Measurements from ENCODE around the gene TRIM46.

TRIM46 gene

DNA sequence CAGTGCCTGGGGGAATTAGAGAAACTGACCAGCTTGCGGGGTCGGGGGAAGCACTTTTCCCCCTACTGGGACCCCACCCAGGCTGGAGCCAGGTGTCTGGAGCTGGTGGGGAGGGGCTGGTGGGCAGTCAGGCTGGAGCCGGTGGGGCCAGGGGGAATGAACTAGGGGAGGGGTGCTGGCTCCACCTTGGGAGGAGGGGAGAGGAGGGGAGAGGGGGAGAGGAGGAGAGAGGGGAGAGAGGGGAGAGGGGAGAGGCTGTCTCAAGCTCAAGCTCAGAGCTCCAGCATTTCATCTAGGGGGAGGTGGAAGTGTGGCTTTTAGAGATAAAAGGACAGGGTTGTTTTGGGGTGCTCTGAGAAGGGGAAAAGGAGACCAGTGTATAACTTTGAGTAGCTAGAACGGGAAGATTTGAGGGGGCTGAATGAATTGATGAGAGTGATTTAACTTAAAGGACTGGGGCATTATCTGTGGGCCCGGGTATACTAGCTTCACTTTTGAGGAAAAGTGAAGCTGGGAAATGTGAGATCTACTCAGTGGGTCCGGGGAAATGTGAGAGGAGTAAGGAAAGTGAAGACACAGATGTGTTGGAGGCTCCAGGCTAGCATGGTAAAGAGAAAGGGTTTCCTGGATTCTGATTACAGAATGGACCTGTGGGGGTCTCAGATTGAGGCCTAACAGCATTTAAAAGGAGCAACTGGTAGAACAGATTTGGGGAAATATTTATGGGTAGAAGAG is 43.2 kb upstream of the TRIM46 start:
- H3K27ac ChIP-seq: no peak overlapping the region
- H3K36me3 ChIP-seq: no peaks in the 10 kb centered on the region
- peaks cover 37 to 38% of the 10 kb centered on the region in 2 experiments for H3K4me1 ChIP-seq (ENCODE audit: control insufficient read depth in 1 of 2, insufficient read depth in 1 of 2, low read depth in 1 of 2, low read length in 1 of 2)
- H3K9me3 ChIP-seq: no peaks in the 10 kb centered on the region
- no peak overlapping the region for H3K4me3 ChIP-seq (ENCODE audit: low read depth in 1 of 2, low read length in 1 of 2)
- H3K27me3 ChIP-seq: peaks cover 54% of the 10 kb centered on the region
- TF ChIP-seq, protein P1, sequence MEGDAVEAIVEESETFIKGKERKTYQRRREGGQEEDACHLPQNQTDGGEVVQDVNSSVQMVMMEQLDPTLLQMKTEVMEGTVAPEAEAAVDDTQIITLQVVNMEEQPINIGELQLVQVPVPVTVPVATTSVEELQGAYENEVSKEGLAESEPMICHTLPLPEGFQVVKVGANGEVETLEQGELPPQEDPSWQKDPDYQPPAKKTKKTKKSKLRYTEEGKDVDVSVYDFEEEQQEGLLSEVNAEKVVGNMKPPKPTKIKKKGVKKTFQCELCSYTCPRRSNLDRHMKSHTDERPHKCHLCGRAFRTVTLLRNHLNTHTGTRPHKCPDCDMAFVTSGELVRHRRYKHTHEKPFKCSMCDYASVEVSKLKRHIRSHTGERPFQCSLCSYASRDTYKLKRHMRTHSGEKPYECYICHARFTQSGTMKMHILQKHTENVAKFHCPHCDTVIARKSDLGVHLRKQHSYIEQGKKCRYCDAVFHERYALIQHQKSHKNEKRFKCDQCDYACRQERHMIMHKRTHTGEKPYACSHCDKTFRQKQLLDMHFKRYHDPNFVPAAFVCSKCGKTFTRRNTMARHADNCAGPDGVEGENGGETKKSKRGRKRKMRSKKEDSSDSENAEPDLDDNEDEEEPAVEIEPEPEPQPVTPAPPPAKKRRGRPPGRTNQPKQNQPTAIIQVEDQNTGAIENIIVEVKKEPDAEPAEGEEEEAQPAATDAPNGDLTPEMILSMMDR (IDR thresholded peaks at IDR 0.05): no peak

- H3K27me3 ChIP-seq: peaks cover 45% of the 10 kb centered on the region
- no peak overlapping the region for H3K4me3 ChIP-seq (ENCODE audit: low read depth in 1 of 2, low read length in 1 of 2)
- no peaks in the 10 kb centered on the region for H3K36me3 ChIP-seq
- TF ChIP-seq, protein P1 (IDR thresholded peaks at IDR 0.05): no peak
- H3K4me1 ChIP-seq (ENCODE audit: control insufficient read depth in 1 of 2, insufficient read depth in 1 of 2, low read depth in 1 of 2, low read length in 1 of 2): peaks cover 37 to 38% of the 10 kb centered on the region in 2 experiments
- H3K9me3 ChIP-seq: no peaks in the 10 kb centered on the region
- H3K27ac ChIP-seq: no peak overlapping the region
Measured at GRCh38 chr1:155131285-155131684, 42.4 kb upstream of the TRIM46 start.

GRCh38 chr1:155131856-155132255 is 41.8 kb upstream of the TRIM46 start:
- no peaks in the 10 kb centered on the region for H3K9me3 ChIP-seq
- H3K27me3 ChIP-seq: peaks cover 40% of the 10 kb centered on the region
- TF ChIP-seq, protein P1 (IDR thresholded peaks at IDR 0.05): no peak
- no peak overlapping the region for H3K27ac ChIP-seq
- H3K4me3 ChIP-seq (ENCODE audit: low read depth in 1 of 2, low read length in 1 of 2): no peak overlapping the region
- H3K4me1 ChIP-seq (ENCODE audit: control insufficient read depth in 1 of 2, insufficient read depth in 1 of 2, low read depth in 1 of 2, low read length in 1 of 2): peaks cover 36 to 37% of the 10 kb centered on the region in 2 experiments
- no peaks in the 10 kb centered on the region for H3K36me3 ChIP-seq

- H3K9me3 ChIP-seq: no peaks in the 10 kb centered on the region
- peaks cover 20% of the 10 kb centered on the region for H3K27me3 ChIP-seq
- no peak overlapping the region for H3K4me3 ChIP-seq (ENCODE audit: low read depth in 1 of 2, low read length in 1 of 2)
- peaks cover 22 to 24% of the 10 kb centered on the region in 2 experiments for H3K4me1 ChIP-seq (ENCODE audit: control insufficient read depth in 1 of 2, insufficient read depth in 1 of 2, low read depth in 1 of 2, low read length in 1 of 2)
- no peak overlapping the region for H3K27ac ChIP-seq
- no peaks in the 10 kb centered on the region for H3K36me3 ChIP-seq
- TF ChIP-seq, protein P1 (IDR thresholded peaks at IDR 0.05): no peak
Measured at GRCh38 chr1:155133799-155134281, 39.8 kb upstream of the TRIM46 start.

GRCh38 chr1:155134322-155134721 is 39.3 kb upstream of the TRIM46 start:
- no peaks in the 10 kb centered on the region for H3K36me3 ChIP-seq
- H3K27ac ChIP-seq: peak overlapping the region; percentile 93
- H3K4me1 ChIP-seq (ENCODE audit: control insufficient read depth in 1 of 2, insufficient read depth in 1 of 2, low read depth in 1 of 2, low read length in 1 of 2): peaks cover 22 to 24% of the 10 kb centered on the region in 2 experiments
- H3K9me3 ChIP-seq: no peaks in the 10 kb centered on the region
- H3K27me3 ChIP-seq: peaks cover 15% of the 10 kb centered on the region
- TF ChIP-seq, protein P1 (IDR thresholded peaks at IDR 0.05): no peak
- H3K4me3 ChIP-seq (ENCODE audit: low read depth in 1 of 2, low read length in 1 of 2): peak overlapping the region in 1 of 2 experiments; percentile 99

All from neutrophil (primary cell).